ENCODE measurements around the gene DDI2. TPM values are rescaled to one million over a fixed set of nuclear protein-coding genes. Genes with fewer than 3 reads are reported as not detected.

The DDI2 gene
- polyA plus RNA-seq, 1 donor (not counting 4 experiments of a cell fraction or from before 2014, with no cell fraction given), result 11.5 TPM

- dilution Hi-C loops (cut with MboI; ENCODE audit: extremely low pct_ligation_motif_present, low sequenced_read_pairs), result no loop called here
- no peak for FAIRE-seq
Observed at GRCh38 chr1:15578921-15579682, 38.2 kb upstream of the DDI2 start.

GRCh38 chr1:15579683-15580047, 37.6 kb upstream of the DDI2 start:
- Histone ChIP-seq H3K27me3 (ENCODE audit: control insufficient read depth, extremely low read depth, insufficient read depth, low read length) (no peaks in the 10 kb centered on the region), H3K9me3 (ENCODE audit: control insufficient read depth, low read depth, low read length) (no peaks in the 10 kb centered on the region), H3K79me2 (ENCODE audit: control insufficient read depth, insufficient read depth, low read length) (no peaks in the 10 kb centered on the region), H3K4me1 (ENCODE audit: control insufficient read depth, extremely low read depth, insufficient read depth, low read length) (no peaks in the 10 kb centered on the region), H3K4me3 (ENCODE audit: control insufficient read depth in 2 of 3, extremely low read depth in 1 of 3, insufficient read depth in 2 of 3, low read depth in 1 of 3, low read length in 3 of 3) (no peak overlapping the region), H4K20me1 (ENCODE audit: control insufficient read depth, extremely low read depth, insufficient read depth, low read length) (no peaks in the 10 kb centered on the region), H3K36me3 (ENCODE audit: control insufficient read depth in 2 of 2, extremely low read depth in 1 of 2, insufficient read depth in 2 of 2, low read length in 2 of 2) (no peaks in the 10 kb centered on the region), H2AFZ (ENCODE audit: control insufficient read depth, low read length) (no peak overlapping the region), H3K9me1 (ENCODE audit: control insufficient read depth, extremely low read depth, insufficient read depth, low read length) (no peaks in the 10 kb centered on the region), H3K27ac (ENCODE audit: control insufficient read depth, insufficient read depth, low read length) (no peak overlapping the region), H3K4me2 (ENCODE audit: control insufficient read depth, extremely low read depth, insufficient read depth, low read depth, low read length) (no peak overlapping the region), H3K9ac (ENCODE audit: control insufficient read depth, extremely low read depth, insufficient read depth, low read length) (no peak overlapping the region)
- FAIRE-seq, result no peak
- dilution Hi-C loops (cut with MboI; ENCODE audit: extremely low pct_ligation_motif_present, low sequenced_read_pairs), result no loop called here
- TF ChIP-seq EZH2 (IDR thresholded peaks at IDR 0.05; ENCODE audit: low read length), result no peak
- DNase-seq (ENCODE audit: low read depth, low spot score), result no peak

More at GRCh38 chr1:15578921-15579682, 38.2 kb upstream of the DDI2 start:
- Histone ChIP-seq H3K4me3 (ENCODE audit: control insufficient read depth in 2 of 3, extremely low read depth in 1 of 3, insufficient read depth in 2 of 3, low read depth in 1 of 3, low read length in 3 of 3) (no peak overlapping the region), H3K4me2 (ENCODE audit: control insufficient read depth, extremely low read depth, insufficient read depth, low read depth, low read length) (no peak overlapping the region), H3K79me2 (ENCODE audit: control insufficient read depth, insufficient read depth, low read length) (no peaks in the 10 kb centered on the region), H4K20me1 (ENCODE audit: control insufficient read depth, extremely low read depth, insufficient read depth, low read length) (no peaks in the 10 kb centered on the region), H2AFZ (ENCODE audit: control insufficient read depth, low read length) (no peak overlapping the region), H3K9me3 (ENCODE audit: control insufficient read depth, low read depth, low read length) (no peaks in the 10 kb centered on the region), H3K4me1 (ENCODE audit: control insufficient read depth, extremely low read depth, insufficient read depth, low read length) (no peaks in the 10 kb centered on the region), H3K36me3 (ENCODE audit: control insufficient read depth in 2 of 2, extremely low read depth in 1 of 2, insufficient read depth in 2 of 2, low read length in 2 of 2) (no peaks in the 10 kb centered on the region), H3K27ac (ENCODE audit: control insufficient read depth, insufficient read depth, low read length) (no peak overlapping the region), H3K9ac (ENCODE audit: control insufficient read depth, extremely low read depth, insufficient read depth, low read length) (no peak overlapping the region), H3K27me3 (ENCODE audit: control insufficient read depth, extremely low read depth, insufficient read depth, low read length) (no peaks in the 10 kb centered on the region), H3K9me1 (ENCODE audit: control insufficient read depth, extremely low read depth, insufficient read depth, low read length) (no peaks in the 10 kb centered on the region)
- DNase-seq (ENCODE audit: low read depth, low spot score), result no peak
- TF ChIP-seq, protein P1, sequence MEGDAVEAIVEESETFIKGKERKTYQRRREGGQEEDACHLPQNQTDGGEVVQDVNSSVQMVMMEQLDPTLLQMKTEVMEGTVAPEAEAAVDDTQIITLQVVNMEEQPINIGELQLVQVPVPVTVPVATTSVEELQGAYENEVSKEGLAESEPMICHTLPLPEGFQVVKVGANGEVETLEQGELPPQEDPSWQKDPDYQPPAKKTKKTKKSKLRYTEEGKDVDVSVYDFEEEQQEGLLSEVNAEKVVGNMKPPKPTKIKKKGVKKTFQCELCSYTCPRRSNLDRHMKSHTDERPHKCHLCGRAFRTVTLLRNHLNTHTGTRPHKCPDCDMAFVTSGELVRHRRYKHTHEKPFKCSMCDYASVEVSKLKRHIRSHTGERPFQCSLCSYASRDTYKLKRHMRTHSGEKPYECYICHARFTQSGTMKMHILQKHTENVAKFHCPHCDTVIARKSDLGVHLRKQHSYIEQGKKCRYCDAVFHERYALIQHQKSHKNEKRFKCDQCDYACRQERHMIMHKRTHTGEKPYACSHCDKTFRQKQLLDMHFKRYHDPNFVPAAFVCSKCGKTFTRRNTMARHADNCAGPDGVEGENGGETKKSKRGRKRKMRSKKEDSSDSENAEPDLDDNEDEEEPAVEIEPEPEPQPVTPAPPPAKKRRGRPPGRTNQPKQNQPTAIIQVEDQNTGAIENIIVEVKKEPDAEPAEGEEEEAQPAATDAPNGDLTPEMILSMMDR (optimal IDR thresholded peaks at IDR 0.05 in 1 of 3, IDR thresholded peaks at IDR 0.05 in 1 of 3, conservative IDR thresholded peaks at IDR 0.05 in 1 of 3; ENCODE audit: extremely low read depth in 1 of 3, insufficient read depth in 2 of 3, low read length in 3 of 3), result no peak
- TF ChIP-seq EZH2 (IDR thresholded peaks at IDR 0.05; ENCODE audit: low read length), result no peak

Data from keratinocyte (primary cell).